ENCODE measurements around the gene ARMC5. TPM values are rescaled to one million over a fixed set of nuclear protein-coding genes. Genes with fewer than 3 reads are reported as not detected.

ARMC5 gene
- total and polyA plus RNA-seq, 9 donors = 2.2 to 16.1 (median 11.0) TPM

DNA sequence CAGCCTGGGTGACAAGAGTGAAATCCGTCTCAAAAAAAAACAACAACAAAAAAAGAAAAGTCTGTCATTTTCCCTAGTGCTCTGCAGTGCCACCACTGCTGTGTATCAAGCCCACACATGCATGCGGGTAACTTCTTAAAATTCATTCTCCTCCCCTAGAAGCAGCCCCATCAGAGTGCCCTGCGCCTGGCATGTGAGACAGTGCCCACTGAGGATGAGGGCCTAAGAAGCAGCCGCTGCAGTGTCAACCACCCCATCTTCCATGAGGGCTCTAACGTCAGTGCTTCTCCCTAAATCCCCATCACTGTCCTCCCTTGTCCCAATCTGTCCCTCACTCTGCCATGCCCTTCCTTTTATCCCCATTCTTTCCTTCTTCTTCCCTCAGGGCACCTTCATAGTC is 41.4 kb upstream of the ARMC5 start:
- Histone ChIP-seq H3K27me3 (no peaks in the 10 kb centered on the region), H3K9me3 (no peaks in the 10 kb centered on the region), H3K4me1 (ENCODE audit: insufficient read depth) (no peaks in the 10 kb centered on the region), H3K27ac (no peak overlapping the region), H3K36me3 (no peaks in the 10 kb centered on the region), H3K4me3 (no peak overlapping the region)
- TF ChIP-seq EP300 (IDR thresholded peaks at IDR 0.05) = no peak
- TF ChIP-seq, protein P1, sequence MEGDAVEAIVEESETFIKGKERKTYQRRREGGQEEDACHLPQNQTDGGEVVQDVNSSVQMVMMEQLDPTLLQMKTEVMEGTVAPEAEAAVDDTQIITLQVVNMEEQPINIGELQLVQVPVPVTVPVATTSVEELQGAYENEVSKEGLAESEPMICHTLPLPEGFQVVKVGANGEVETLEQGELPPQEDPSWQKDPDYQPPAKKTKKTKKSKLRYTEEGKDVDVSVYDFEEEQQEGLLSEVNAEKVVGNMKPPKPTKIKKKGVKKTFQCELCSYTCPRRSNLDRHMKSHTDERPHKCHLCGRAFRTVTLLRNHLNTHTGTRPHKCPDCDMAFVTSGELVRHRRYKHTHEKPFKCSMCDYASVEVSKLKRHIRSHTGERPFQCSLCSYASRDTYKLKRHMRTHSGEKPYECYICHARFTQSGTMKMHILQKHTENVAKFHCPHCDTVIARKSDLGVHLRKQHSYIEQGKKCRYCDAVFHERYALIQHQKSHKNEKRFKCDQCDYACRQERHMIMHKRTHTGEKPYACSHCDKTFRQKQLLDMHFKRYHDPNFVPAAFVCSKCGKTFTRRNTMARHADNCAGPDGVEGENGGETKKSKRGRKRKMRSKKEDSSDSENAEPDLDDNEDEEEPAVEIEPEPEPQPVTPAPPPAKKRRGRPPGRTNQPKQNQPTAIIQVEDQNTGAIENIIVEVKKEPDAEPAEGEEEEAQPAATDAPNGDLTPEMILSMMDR (IDR thresholded peaks at IDR 0.05) = no peak
- no peak for TF ChIP-seq POLR2A (IDR thresholded peaks at IDR 0.05)
- 85 to 91% (median 87%) methylated on average over 5 of the region's 5 CpGs for WGBS, 3 donors
- intact Hi-C loops (cut with DNase I) = no loop called here
- no peak for DNase-seq

DNA sequence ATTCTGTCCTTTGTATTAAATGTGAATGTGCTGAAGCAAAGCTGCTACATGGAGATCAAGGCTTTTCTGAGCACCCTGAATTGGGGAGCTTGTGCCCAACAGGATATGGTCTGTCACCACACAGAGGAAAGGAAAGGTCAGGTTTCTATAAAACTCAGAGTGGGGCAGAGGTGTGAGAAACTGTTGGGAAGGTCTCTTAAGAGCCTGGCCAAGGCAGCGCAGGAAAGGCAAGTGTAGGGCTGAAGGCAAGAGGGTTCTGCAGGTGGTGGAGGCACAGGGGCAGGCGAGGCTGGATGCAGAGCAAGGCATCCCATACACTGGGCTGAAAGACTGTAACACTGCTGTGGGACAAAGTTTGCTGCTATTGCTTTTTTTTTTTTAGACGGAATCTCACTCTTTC is 39.3 kb upstream of the ARMC5 start:
- H3K27ac ChIP-seq = no peak overlapping the region
- H3K4me1 ChIP-seq (ENCODE audit: insufficient read depth) = no peaks in the 10 kb centered on the region
- H3K36me3 ChIP-seq = no peaks in the 10 kb centered on the region
- 66 to 71% (median 69%) methylated on average over 3 of the region's 3 CpGs for WGBS, 3 donors
- H3K4me3 ChIP-seq = no peak overlapping the region
- no peak for DNase-seq
- intact Hi-C loops (cut with DNase I) = loop anchor here in 1 of 4 donors (10.0 kb wide), 1 partner anchor 215 kb away; the partner anchor contains the start of gene PYCARD
- TF ChIP-seq EP300 (IDR thresholded peaks at IDR 0.05) = no peak
- TF ChIP-seq, protein P1 (IDR thresholded peaks at IDR 0.05) = no peak
- no peak for TF ChIP-seq POLR2A (IDR thresholded peaks at IDR 0.05)
- H3K9me3 ChIP-seq = no peaks in the 10 kb centered on the region
- H3K27me3 ChIP-seq = no peaks in the 10 kb centered on the region

DNA sequence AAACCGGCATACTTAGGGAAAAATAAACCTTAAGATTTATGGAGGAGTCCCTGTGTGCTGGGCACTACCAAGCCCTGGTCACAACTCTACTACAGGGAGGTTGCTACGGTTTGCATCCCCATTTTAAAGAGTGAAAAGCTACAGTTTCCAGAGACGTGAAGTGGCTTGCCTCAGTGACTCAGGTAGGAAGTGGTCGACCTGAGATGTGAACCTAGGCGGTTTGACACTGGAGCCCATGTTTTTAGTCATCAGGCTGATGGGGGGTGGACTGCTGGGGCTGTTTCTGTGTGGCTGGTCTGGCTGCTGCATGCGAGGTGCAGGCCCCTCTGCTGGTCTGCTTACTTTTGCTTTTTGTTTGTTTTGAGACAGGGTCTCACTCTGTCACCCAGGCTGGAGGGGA is 37.7 kb upstream of the ARMC5 start:
- H3K36me3 ChIP-seq = no peaks in the 10 kb centered on the region
- H3K4me1 ChIP-seq (ENCODE audit: insufficient read depth) = no peaks in the 10 kb centered on the region
- H3K27me3 ChIP-seq = no peaks in the 10 kb centered on the region
- intact Hi-C loops (cut with DNase I) = loop anchor here in 1 of 4 donors (10.0 kb wide), 1 partner anchor 217 kb away; the partner anchor contains the start of gene PYCARD
- no peak overlapping the region for H3K27ac ChIP-seq
- DNase-seq = no peak
- 57 to 71% (median 62%) methylated on average over 6 of the region's 6 CpGs for WGBS, 3 donors
- no peak overlapping the region for H3K4me3 ChIP-seq
- no peaks in the 10 kb centered on the region for H3K9me3 ChIP-seq
- TF ChIP-seq, protein P1 (IDR thresholded peaks at IDR 0.05) = no peak
- TF ChIP-seq POLR2A (IDR thresholded peaks at IDR 0.05) (no peak), EP300 (IDR thresholded peaks at IDR 0.05) (no peak)

DNA sequence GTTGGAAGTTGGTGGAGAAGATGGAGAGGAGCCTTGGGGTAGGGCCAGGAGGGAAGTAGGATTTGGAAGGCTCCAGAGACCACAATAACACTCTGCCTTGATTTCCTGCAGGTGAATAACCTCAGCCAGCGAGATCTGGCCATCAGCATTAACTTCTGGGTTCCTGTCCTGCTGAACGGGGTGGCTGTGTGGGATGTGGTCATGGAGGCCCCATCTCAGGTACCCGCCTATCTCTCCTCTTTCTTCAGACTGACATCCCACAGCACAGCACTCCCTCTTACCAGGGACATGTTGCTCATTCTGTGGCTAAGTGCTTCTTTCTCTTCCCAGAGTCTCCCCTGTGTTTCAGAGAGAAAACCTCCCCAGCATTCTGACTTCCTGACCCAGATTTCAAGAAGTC is 36.1 kb upstream of the ARMC5 start:
- Histone ChIP-seq H3K9me3 (no peaks in the 10 kb centered on the region), H3K27ac (no peak overlapping the region), H3K4me3 (no peak overlapping the region), H3K27me3 (no peaks in the 10 kb centered on the region), H3K36me3 (no peaks in the 10 kb centered on the region), H3K4me1 (ENCODE audit: insufficient read depth) (peaks cover 3% of the 10 kb centered on the region)
- no peak for TF ChIP-seq EP300 (IDR thresholded peaks at IDR 0.05)
- TF ChIP-seq, protein P1 (IDR thresholded peaks at IDR 0.05) = no peak
- TF ChIP-seq POLR2A (IDR thresholded peaks at IDR 0.05) = no peak
- WGBS, 3 donors = 42 to 59% (median 55%) methylated on average over 3 of the region's 3 CpGs
- no peak for DNase-seq
- intact Hi-C loops (cut with DNase I) = loop anchor here in 1 of 4 donors (10.0 kb wide), 1 partner anchor 218 kb away; the partner anchor contains the start of gene PYCARD
